ENCODE measurements around the gene MPND. TPM values are rescaled to one million over a fixed set of nuclear protein-coding genes. Genes with fewer than 3 reads are reported as not detected.

Gene MPND
- total RNA-seq, 1 experiment from 2014 or later = 37.0 TPM

DNA sequence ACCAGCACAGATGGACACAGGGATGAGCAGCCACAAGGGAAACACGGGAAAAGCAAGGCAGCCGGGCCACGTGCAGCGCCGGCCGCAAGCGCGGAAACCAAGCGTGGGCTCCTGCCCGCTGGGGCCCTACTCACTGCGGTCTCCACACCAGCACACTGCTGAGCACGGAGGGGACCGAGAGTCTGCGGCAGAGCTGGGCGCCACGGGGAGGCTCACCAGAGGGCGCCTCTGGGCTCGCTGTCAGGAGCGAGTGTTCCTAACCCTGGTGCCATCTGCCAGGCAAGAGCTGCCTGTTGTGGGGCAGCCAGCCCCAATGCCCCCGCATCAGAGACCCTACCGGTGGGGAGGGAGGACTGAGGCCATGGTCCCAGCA lies 26.5 kb downstream of the MPND start:
- Histone ChIP-seq H3K14ac (ENCODE audit: insufficient read depth, low read length) (peak overlapping the region; percentile 16; the same call in 1 of the 2 replicates), H3K18ac (ENCODE audit: insufficient read length, low read depth, low read length) (peak overlapping the region; percentile 13), H4K91ac (ENCODE audit: insufficient read length, low read depth, low read length) (no peak overlapping the region), H3K79me1 (ENCODE audit: insufficient read depth, low read depth, low read length, poor library complexity, severe bottlenecking) (peaks cover 4% of the 10 kb centered on the region), H2BK20ac (ENCODE audit: low read depth, low read length, poor library complexity, severe bottlenecking) (no peak overlapping the region), H2BK120ac (ENCODE audit: low read depth, low read length, poor library complexity, severe bottlenecking) (no peak overlapping the region), H3K9ac (ENCODE audit: extremely low read depth, insufficient read length, low read length) (no peak overlapping the region), H3K23ac (ENCODE audit: insufficient read length, low read depth, low read length) (no peak overlapping the region), H2BK15ac (ENCODE audit: low read depth, low read length) (no peak overlapping the region), H2BK12ac (ENCODE audit: insufficient read length, low read depth, low read length) (no peak overlapping the region), H2BK5ac (ENCODE audit: insufficient read length, low read length) (no peak overlapping the region), H4K20me1 (ENCODE audit: control insufficient read depth, insufficient read depth, insufficient read length) (no peaks in the 10 kb centered on the region), H3K79me2 (ENCODE audit: insufficient read depth, low read length) (no peaks in the 10 kb centered on the region; the same call in 1 of the 2 replicates), H3K27ac (ENCODE audit: insufficient read length, low read depth, low read length) (no peak overlapping the region), H2AK5ac (ENCODE audit: insufficient read length, low read length) (no peak overlapping the region), H3K4ac (ENCODE audit: low read depth, low read length) (no peak overlapping the region), H3K4me1 (ENCODE audit: insufficient read depth, low read length) (no peaks in the 10 kb centered on the region; the same call in 1 of the 2 replicates), H3K9me3 (ENCODE audit: control insufficient read depth, low read depth, low read length) (no peaks in the 10 kb centered on the region), H3T11ph (ENCODE audit: low read length) (no peak overlapping the region), H4K8ac (replicated peaks; ENCODE audit: insufficient read length, low read depth, low read length) (no peak overlapping the region), H3K23me2 (ENCODE audit: insufficient read length, low read depth, low read length, poor library complexity, severe bottlenecking) (no peaks in the 10 kb centered on the region), H3K4me2 (ENCODE audit: insufficient read depth, insufficient read length, low read length) (no peak overlapping the region), H3K27me3 (ENCODE audit: insufficient read depth, low read length) (no peaks in the 10 kb centered on the region), H4K5ac (ENCODE audit: insufficient read length, low read depth, low read length) (no peak overlapping the region), H2AFZ (ENCODE audit: low read length) (no peak overlapping the region), H3K56ac (ENCODE audit: insufficient read length, low read depth, low read length) (no peak overlapping the region)
- H3K4me1 Mint-ChIP-seq = peaks cover 13 to 24% of the 10 kb centered on the region in 2 experiments
- no peak overlapping the region; a peak in 1 of 7 replicates for H3K27ac Mint-ChIP-seq
- H3K36me3 Mint-ChIP-seq (ENCODE audit: insufficient read depth in 1 of 3, low read depth in 3 of 3) = peaks cover 3 to 16% (median 8%) of the 10 kb centered on the region in 3 experiments; a peak in 4 of 7 replicates
- DNase-seq = peak; percentile 73
- WGBS (ENCODE audit: extremely low coverage, insufficient read length, low lambda C conversion rate) = no CpG with 5 or more reads among the region's 21 CpGs
- no peaks in the 10 kb centered on the region for H3K9me3 Mint-ChIP-seq
- TF ChIP-seq, protein P1, sequence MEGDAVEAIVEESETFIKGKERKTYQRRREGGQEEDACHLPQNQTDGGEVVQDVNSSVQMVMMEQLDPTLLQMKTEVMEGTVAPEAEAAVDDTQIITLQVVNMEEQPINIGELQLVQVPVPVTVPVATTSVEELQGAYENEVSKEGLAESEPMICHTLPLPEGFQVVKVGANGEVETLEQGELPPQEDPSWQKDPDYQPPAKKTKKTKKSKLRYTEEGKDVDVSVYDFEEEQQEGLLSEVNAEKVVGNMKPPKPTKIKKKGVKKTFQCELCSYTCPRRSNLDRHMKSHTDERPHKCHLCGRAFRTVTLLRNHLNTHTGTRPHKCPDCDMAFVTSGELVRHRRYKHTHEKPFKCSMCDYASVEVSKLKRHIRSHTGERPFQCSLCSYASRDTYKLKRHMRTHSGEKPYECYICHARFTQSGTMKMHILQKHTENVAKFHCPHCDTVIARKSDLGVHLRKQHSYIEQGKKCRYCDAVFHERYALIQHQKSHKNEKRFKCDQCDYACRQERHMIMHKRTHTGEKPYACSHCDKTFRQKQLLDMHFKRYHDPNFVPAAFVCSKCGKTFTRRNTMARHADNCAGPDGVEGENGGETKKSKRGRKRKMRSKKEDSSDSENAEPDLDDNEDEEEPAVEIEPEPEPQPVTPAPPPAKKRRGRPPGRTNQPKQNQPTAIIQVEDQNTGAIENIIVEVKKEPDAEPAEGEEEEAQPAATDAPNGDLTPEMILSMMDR (conservative IDR thresholded peaks at IDR 0.05) = peak; percentile 51
- H3K4me3 Mint-ChIP-seq = no peak overlapping the region
- peaks cover 4% of the 10 kb centered on the region; the same call in 1 of the 2 replicates for H3K27me3 Mint-ChIP-seq (ENCODE audit: low read depth)

Measured in H9 (cell line).